ENCODE results near the gene RASGRP1. TPM values are rescaled to one million over a fixed set of nuclear protein-coding genes. Genes with fewer than 3 reads are reported as not detected.
"Not testable (repeated sequence)": the region's sequence is repeated elsewhere in the genome, so short reads cannot be mapped to it uniquely, and the experiment has no call there.

The RASGRP1 gene
- total RNA-seq, 4 donors from 2014 or later, result 14.4 to 25.9 (median 18.1) TPM

GRCh38 chr15:38588672-38589071 lies 24.1 kb upstream of the RASGRP1 start:
- Histone ChIP-seq H3K4me3 (no peak overlapping the region), H3K27ac (no peak overlapping the region), H3K9me3 (no peaks in the 10 kb centered on the region), H3K27me3 (no peaks in the 10 kb centered on the region), H3K36me3 (no peaks in the 10 kb centered on the region), H3K4me1 (no peaks in the 10 kb centered on the region)
- DNase-seq (ENCODE audit: low spot score in 2 of 2), result no peak
- WGBS, result 50% methylated on average over 3 of the region's 3 CpGs
- TF ChIP-seq EP300 (IDR thresholded peaks at IDR 0.05) (no peak), CTCF (IDR thresholded peaks at IDR 0.05) (no peak), POLR2AphosphoS5 (IDR thresholded peaks at IDR 0.05) (no peak), POLR2A (IDR thresholded peaks at IDR 0.05) (no peak)

GRCh38 chr15:38587214-38587613 lies 22.6 kb upstream of the RASGRP1 start:
- 63% methylated on average over 6 of the region's 6 CpGs for WGBS
- no peaks in the 10 kb centered on the region for H3K27me3 ChIP-seq
- no peak for DNase-seq (ENCODE audit: low spot score in 2 of 2)
- no peak overlapping the region for H3K4me3 ChIP-seq
- no peaks in the 10 kb centered on the region for H3K4me1 ChIP-seq
- H3K27ac ChIP-seq, result no peak overlapping the region
- no peaks in the 10 kb centered on the region for H3K9me3 ChIP-seq
- no peak for TF ChIP-seq POLR2AphosphoS5 (IDR thresholded peaks at IDR 0.05)
- TF ChIP-seq CTCF (IDR thresholded peaks at IDR 0.05), result no peak
- TF ChIP-seq POLR2A (IDR thresholded peaks at IDR 0.05), result no peak
- no peaks in the 10 kb centered on the region for H3K36me3 ChIP-seq

- 98% methylated on average over 2 of the region's 2 CpGs for WGBS
Observed at GRCh38 chr15:38586005-38586404, 21.4 kb upstream of the RASGRP1 start.

GRCh38 chr15:38578626-38579025 lies 14.0 kb upstream of the RASGRP1 start:
- H3K9me3 ChIP-seq, result no peaks in the 10 kb centered on the region
- 82% methylated on average over 3 of the region's 3 CpGs for WGBS
- no peaks in the 10 kb centered on the region for H3K4me1 ChIP-seq

More at GRCh38 chr15:38586005-38586404, 21.4 kb upstream of the RASGRP1 start:
- H3K27ac ChIP-seq; H3K4me3 ChIP-seq; H3K36me3 ChIP-seq; DNase-seq (ENCODE audit: low spot score in 2 of 2); H3K4me1 ChIP-seq; H3K27me3 ChIP-seq; H3K9me3 ChIP-seq: not testable (repeated sequence)

GRCh38 chr15:38577424-38577987 lies 12.9 kb upstream of the RASGRP1 start:
- no peaks in the 10 kb centered on the region for H3K4me1 ChIP-seq
- TF ChIP-seq EP300 (IDR thresholded peaks at IDR 0.05) (no peak), POLR2AphosphoS5 (IDR thresholded peaks at IDR 0.05) (no peak), POLR2A (IDR thresholded peaks at IDR 0.05) (no peak), CTCF (IDR thresholded peaks at IDR 0.05) (no peak)
- no peaks in the 10 kb centered on the region for H3K36me3 ChIP-seq
- 76% methylated on average over 7 of the region's 7 CpGs for WGBS
- H3K27ac ChIP-seq, result no peak overlapping the region
- H3K9me3 ChIP-seq, result no peaks in the 10 kb centered on the region
- no peak for DNase-seq (ENCODE audit: low spot score in 2 of 2)
- no peaks in the 10 kb centered on the region for H3K27me3 ChIP-seq
- no peak overlapping the region for H3K4me3 ChIP-seq

More at GRCh38 chr15:38578626-38579025, 14.0 kb upstream of the RASGRP1 start:
- DNase-seq (ENCODE audit: low spot score in 2 of 2), result no peak
- no peaks in the 10 kb centered on the region for H3K27me3 ChIP-seq
- H3K27ac ChIP-seq, result no peak overlapping the region
- no peaks in the 10 kb centered on the region for H3K36me3 ChIP-seq
- TF ChIP-seq EP300 (IDR thresholded peaks at IDR 0.05), result no peak
- TF ChIP-seq POLR2A (IDR thresholded peaks at IDR 0.05), result no peak
- no peak for TF ChIP-seq POLR2AphosphoS5 (IDR thresholded peaks at IDR 0.05)
- TF ChIP-seq CTCF (IDR thresholded peaks at IDR 0.05), result no peak
- no peak overlapping the region for H3K4me3 ChIP-seq

GRCh38 chr15:38576837-38577236 lies 12.2 kb upstream of the RASGRP1 start:
- Histone ChIP-seq H3K4me3 (no peak overlapping the region), H3K36me3 (no peaks in the 10 kb centered on the region), H3K27ac (no peak overlapping the region), H3K4me1 (no peaks in the 10 kb centered on the region), H3K9me3 (no peaks in the 10 kb centered on the region), H3K27me3 (no peaks in the 10 kb centered on the region)
- WGBS, result 93% methylated on average over 3 of the region's 3 CpGs
- TF ChIP-seq POLR2A (IDR thresholded peaks at IDR 0.05) (no peak), EP300 (IDR thresholded peaks at IDR 0.05) (no peak), POLR2AphosphoS5 (IDR thresholded peaks at IDR 0.05) (no peak), CTCF (IDR thresholded peaks at IDR 0.05) (no peak)
- DNase-seq (ENCODE audit: low spot score in 2 of 2), result no peak

Data from suprapubic skin (tissue), 4 donors.